BJ (cell line): ENCODE data around the gene CLMN. TPM values are rescaled to one million over a fixed set of nuclear protein-coding genes. Genes with fewer than 3 reads are reported as not detected.

Experiments used
- CTCF ChIA-PET: fragments of 350-600 bp; formaldehyde crosslinking; extraction: SDS; loops from one replicate; lab custom pipeline; 2021; ENCODE audit warnings: antibody characterized with exemption, inconsistent platforms; lab: Yijun Ruan, JAX
- POLR2A ChIA-PET: fragments of 300-600 bp; sonication (Branson Sonifier 250); formaldehyde crosslinking; extraction: SDS; loops from one replicate; lab custom pipeline; 2021; ENCODE audit warnings: antibody characterized with exemption; lab: Charles Lee
- DNase-seq: peaks from one replicate; pipeline ENCODE4 v3.0.0-alpha.2; 2011; ENCODE audit warnings: low read depth
- H3K27me3 ChIP-seq: 2 replicates; pipeline ENCODE4 v1.6.0; 2011; ENCODE audit warnings: low read length; ENCODE audit not compliant: control insufficient read depth, insufficient read depth
- H3K36me3 ChIP-seq: 2 replicates; pipeline ENCODE4 v1.5.1; 2011; ENCODE audit warnings: low read length; ENCODE audit not compliant: control insufficient read depth, insufficient read depth
- H3K4me3 ChIP-seq: 2 replicates; pipeline ENCODE4 v1.5.1; 2011; ENCODE audit warnings: low read depth, mild to moderate bottlenecking, control low read depth, low read length
- CTCF ChIP-seq: IDR thresholded peaks from 2 replicates; pipeline ENCODE4 v1.5.1; 2011; ENCODE audit warnings: low read depth, mild to moderate bottlenecking, control low read depth, inconsistent platforms, low read length, moderate library complexity; ENCODE audit not compliant: insufficient read depth
- polyA plus RNA-seq: library from polyadenylated mRNA; depleted of rRNA; stranded (reverse); fragments of >200 nt; gene quantifications from 2 replicates; pipeline ENCODE4 v1.2.3, GENCODE V29; 2011

The CLMN gene
- polyA plus RNA-seq, 1 experiment, result 0.13 TPM

GRCh38 chr14:95254288-95254687, 65.4 kb downstream of the CLMN start:
- POLR2A ChIA-PET, result no interaction called here
- no peaks in the 10 kb centered on the region for H3K36me3 ChIP-seq
- CTCF ChIA-PET, result no interaction called here
- DNase-seq, result no peak
- H3K4me3 ChIP-seq, result no peak overlapping the region
- TF ChIP-seq CTCF, result no peak
- no peaks in the 10 kb centered on the region for H3K27me3 ChIP-seq

GRCh38 chr14:95253039-95253630, 66.6 kb downstream of the CLMN start:
- no peaks in the 10 kb centered on the region for H3K27me3 ChIP-seq
- ChIA-PET POLR2A (no interaction called here), CTCF (interaction anchor here (0.5 kb wide), 1 partner anchor 274 kb away, joined by 4 read pairs; no protein-coding TSS in a partner anchor)
- no peak overlapping the region for H3K4me3 ChIP-seq
- no peak for DNase-seq
- H3K36me3 ChIP-seq, result no peaks in the 10 kb centered on the region
- no peak for TF ChIP-seq CTCF

GRCh38 chr14:95252219-95252618, 67.5 kb downstream of the CLMN start:
- Histone ChIP-seq H3K36me3 (no peaks in the 10 kb centered on the region), H3K4me3 (no peak overlapping the region), H3K27me3 (no peaks in the 10 kb centered on the region)
- TF ChIP-seq CTCF, result no peak
- ChIA-PET POLR2A (no interaction called here), CTCF (no interaction called here)
- no peak for DNase-seq

GRCh38 chr14:95250936-95251335, 68.8 kb downstream of the CLMN start:
- H3K4me3 ChIP-seq, result no peak overlapping the region
- no peaks in the 10 kb centered on the region for H3K27me3 ChIP-seq
- H3K36me3 ChIP-seq, result no peaks in the 10 kb centered on the region
- no peak for DNase-seq
- POLR2A ChIA-PET, result no interaction called here
- TF ChIP-seq CTCF, result no peak
- CTCF ChIA-PET, result no interaction called here

- Histone ChIP-seq H3K4me3 (no peak overlapping the region), H3K27me3 (no peaks in the 10 kb centered on the region), H3K36me3 (no peaks in the 10 kb centered on the region)
- ChIA-PET POLR2A (no interaction called here), CTCF (no interaction called here)
- no peak for TF ChIP-seq CTCF
- DNase-seq, result no peak
These were observed 69.5 kb downstream of the CLMN start for GRCh38 chr14:95250140-95250769.
